Measurements from ENCODE around the gene FOSB. TPM values are rescaled to one million over a fixed set of nuclear protein-coding genes. Genes with fewer than 3 reads are reported as not detected.
"Not testable (repeated sequence)": the region's sequence is repeated elsewhere in the genome, so short reads cannot be mapped to it uniquely, and the experiment has no call there.

Gene FOSB
- total RNA-seq, 1 experiment from 2014 or later = 0.42 TPM

DNA sequence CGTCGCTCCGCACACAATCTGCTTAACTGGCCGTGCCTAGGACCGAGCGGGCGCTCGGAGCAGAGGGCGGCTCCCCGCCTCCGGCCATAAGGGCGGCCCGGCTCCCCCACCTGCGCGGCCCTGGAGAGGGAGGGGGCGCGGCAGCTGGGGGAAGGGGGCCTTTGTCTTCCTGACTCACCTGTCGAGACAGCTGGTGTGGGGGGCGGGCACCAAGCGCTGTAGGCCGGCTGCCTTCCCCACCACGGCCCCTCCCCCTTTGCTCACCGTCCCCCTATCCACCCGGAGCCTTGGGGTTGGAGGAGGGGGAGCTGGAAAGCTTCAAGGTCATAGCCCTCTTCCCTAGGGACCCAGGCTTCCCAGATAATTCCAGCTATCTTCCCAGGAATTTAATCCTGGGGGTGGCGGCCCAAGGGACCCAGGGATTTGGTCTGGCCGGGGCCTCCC is 40.6 kb downstream of the FOSB start:
- peak; percentile 28 for DNase-seq (ENCODE audit: low read depth, low spot score)

DNA sequence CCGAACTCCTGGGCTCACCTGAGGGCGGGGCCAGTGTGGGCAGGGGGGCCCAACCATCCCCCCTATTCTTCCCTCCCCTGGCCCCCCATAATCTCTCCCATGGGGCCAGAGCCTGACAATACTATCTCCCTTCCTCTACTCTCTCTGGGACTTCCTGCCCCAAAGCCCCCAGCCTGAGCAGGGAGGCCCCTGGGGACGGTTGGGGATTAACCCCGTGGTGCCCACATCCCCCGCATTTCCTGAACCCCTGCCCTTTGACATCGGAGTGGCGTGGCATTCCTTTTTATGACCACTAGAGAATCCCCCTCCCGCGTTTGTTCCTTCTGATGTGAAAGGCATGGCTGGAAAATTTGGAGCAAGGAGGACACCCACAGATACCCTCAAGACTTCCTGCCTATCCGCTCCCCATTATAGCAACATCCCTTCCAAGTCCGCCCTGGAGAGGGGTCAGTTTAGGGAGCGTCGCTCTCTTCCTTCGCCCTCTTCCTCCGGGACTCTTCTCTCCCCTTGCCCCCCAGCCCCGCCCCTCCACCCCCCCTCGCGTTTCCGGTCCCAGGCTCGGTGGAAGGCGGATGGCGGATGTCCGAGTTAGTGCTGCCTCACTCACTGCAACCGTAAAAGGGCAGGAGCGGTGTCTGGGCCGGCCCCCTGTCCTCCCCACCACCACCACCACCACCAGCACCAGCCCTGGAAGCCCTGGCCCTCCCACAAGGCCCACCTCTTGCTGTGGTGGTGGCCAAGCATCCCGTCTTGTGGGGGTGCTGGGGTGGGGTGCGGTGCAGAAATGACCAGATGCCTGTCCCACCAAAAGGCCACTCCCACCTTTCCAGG is 41.3 kb downstream of the FOSB start:
- in situ Hi-C loops (cut with HindIII; ENCODE audit: low pct_unique_long_range_greater_than_20kb, low sequenced_read_pairs) = no loop called here
- DNase-seq (ENCODE audit: low read depth, low spot score) = peak; percentile 39

More for the DNA sequence above, 40.6 kb downstream of the FOSB start:
- in situ Hi-C loops (cut with HindIII; ENCODE audit: low pct_unique_long_range_greater_than_20kb, low sequenced_read_pairs) = no loop called here

DNA sequence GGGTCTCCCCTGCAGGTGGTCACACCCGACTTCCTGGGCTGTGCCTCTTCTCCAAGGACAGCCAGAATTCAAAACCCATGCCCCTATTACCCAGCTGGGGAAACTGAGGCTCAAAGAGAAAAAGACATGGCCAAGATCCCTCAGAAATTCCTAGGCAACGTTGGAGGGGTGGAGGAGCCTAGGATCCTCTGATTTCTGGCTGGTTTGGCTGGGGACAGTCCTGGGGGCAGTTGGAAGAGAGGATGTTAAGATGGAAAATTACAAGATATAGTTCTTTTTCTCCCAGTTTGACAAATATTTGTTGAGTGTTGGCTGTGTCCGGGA is 41.9 kb downstream of the FOSB start:
- no peak for DNase-seq (ENCODE audit: low read depth, low spot score)
- in situ Hi-C loops (cut with HindIII; ENCODE audit: low pct_unique_long_range_greater_than_20kb, low sequenced_read_pairs) = no loop called here

DNA sequence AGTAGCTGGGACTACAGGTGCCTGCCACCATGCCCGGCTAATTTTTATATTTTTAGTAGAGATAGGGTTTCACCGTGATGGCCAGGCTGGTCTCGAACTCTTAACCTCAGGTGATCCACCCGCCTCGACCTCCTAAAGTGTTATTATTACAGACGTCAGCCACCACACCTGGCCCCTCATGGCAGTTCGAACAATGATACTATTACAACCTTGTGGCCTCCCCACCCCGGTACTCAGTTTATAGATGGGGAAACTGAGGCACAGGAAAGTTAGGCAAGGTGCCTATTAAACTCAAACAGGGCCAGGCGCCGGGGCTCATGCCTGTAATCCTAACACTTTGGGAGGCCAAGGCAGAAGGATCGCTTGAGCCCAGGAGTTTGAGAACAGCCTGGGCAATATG is 42.6 kb downstream of the FOSB start:
- in situ Hi-C loops (cut with HindIII; ENCODE audit: low pct_unique_long_range_greater_than_20kb, low sequenced_read_pairs); DNase-seq (ENCODE audit: low read depth, low spot score): not testable (repeated sequence)

DNA sequence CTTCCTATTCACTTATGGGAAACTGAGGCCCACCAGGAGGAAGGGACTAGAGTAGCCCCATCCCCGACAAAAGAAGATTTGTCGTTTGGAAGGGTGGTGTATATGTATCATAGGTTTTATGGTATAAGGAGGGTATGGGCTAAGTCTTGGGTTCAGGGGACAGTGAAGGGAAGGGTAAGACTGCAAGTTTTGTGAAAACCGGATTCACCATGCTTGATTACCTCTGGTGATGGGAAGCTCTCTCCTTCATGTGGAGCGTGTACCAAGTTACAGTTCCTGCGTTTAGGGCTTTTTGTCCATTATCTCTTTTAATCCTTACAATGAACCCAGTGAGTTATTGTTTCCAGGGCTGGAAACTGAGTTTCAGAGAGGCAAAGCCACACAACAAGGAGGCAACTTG is 43.3 kb downstream of the FOSB start:
- in situ Hi-C loops (cut with HindIII; ENCODE audit: low pct_unique_long_range_greater_than_20kb, low sequenced_read_pairs) = no loop called here
- no peak for DNase-seq (ENCODE audit: low read depth, low spot score)

DNA sequence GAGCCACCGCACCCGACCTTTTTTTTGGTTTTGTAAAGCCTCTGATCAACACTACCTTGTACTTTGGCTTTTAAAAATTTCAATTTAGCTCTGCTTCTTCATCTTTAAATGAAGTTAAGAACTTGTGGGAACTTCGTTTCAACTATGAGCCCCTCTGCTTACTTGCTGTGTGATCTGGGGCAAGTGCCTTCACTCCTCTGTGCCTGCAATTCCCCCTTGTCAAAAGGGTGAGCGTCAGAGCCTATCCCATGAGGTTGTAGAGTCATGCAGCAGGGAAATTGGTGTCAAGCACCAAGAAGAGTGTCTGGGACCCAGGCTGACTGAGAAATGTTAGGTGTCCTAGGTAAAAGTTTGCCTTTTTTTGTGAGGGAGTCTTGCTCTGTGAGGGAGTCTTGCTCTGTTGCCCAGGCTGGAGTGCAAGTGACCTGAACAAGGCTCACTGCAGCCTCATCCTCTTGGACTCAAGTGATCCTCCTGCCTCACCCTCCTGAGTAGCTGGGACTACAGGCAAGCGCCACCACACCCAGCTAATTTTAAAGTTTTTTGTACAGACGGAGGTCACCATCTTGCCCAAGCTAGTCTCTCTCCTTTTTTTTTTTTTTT is 45.2 kb downstream of the FOSB start:
- DNase-seq (ENCODE audit: low read depth, low spot score) = no peak
- in situ Hi-C loops (cut with HindIII; ENCODE audit: low pct_unique_long_range_greater_than_20kb, low sequenced_read_pairs) = no loop called here

DNA sequence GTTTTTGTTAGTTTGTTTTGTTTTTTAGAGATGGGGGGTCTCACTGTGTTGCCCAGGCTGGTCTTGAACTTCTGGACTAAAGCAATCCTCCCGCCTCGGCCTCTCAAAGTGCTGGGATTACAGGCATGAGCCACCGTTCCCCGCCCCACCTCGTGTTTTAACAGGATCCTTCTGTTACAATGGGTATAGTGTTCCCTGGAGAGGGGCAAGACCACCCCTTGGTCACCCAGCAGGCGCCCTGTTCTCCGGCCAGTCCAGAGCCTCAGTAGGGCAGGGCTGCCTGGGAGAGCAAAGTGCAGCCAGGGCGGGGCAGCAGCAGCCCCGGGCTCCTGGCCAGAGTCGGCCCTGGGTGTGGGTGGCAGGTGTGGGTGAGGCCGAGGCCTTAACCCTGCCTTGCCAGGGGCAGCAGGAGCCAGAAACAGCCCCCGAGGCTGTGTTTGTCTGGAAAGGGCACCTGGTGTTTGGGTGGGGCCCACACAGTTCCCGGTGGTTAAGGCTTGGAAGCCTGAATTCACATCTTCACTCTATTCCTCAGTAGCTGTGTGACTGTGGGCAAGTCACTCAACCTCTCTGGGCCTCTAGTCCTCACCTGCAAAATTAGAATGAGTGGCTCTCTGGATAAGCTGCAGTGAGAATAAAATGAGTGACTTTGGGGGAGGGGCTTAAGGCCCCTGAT is 46.7 kb downstream of the FOSB start:
- in situ Hi-C loops (cut with HindIII; ENCODE audit: low pct_unique_long_range_greater_than_20kb, low sequenced_read_pairs) = no loop called here

DNA sequence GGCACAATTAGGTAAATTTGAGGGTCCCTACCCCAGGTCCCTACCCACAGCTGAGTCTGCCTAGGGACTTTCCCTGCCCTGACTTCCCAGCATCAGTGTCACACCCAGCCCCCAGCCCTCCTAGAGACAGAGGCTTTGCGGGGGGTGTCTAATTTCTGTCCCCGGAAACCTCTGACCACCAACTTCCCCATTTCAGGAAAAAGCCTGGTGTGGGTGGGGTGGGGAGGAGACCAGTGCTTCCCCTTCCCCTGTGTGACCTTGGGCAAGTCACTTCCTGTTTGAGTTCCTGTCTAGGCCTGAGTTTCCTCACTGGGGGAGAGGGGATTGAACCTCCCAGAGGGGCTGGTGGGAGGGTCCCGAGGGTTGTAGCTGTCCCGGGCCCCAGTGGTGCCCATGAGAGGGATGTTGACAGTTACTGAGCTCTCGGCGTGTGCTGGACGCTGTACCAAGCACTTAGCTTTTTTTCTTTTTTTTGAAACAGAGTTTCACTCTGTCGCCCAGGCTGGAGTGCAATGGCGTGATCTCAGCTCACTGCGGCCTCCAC is 47.4 kb downstream of the FOSB start:
- in situ Hi-C loops (cut with HindIII; ENCODE audit: low pct_unique_long_range_greater_than_20kb, low sequenced_read_pairs) = no loop called here
- DNase-seq (ENCODE audit: low read depth, low spot score) = no peak

More for the DNA sequence above, 46.7 kb downstream of the FOSB start:
- no peak for DNase-seq (ENCODE audit: low read depth, low spot score)

DNA sequence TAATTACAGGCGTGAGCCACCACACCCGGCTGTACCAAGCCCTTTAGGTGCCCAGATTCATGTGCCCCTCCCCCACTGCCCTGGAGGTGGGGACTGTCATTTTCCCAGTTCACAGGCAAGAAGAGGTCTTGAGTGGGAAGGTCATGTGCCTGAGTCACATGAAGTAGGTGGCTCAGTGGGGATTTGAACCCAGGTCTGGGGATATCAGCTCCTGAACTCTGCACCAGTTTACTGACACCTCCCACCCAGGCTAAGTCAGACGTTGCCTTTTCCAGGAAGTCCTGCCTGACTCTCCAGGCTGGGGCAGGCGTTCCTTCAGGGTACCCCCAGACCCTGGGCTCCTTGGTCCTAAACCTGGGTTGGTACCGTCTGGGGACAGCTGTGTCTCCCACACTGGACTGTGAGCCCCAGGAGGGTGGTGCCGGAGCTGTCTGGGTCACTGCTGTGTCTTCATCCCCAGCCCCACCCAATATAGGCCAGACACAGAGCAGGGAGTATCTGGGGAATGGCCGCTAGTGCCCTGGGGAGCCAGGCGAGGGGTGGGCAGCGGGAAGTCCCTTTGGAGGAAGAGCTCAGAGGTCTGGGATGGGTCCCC is 48.1 kb downstream of the FOSB start:
- DNase-seq (ENCODE audit: low read depth, low spot score) = no peak
- in situ Hi-C loops (cut with HindIII; ENCODE audit: low pct_unique_long_range_greater_than_20kb, low sequenced_read_pairs) = no loop called here

DNA sequence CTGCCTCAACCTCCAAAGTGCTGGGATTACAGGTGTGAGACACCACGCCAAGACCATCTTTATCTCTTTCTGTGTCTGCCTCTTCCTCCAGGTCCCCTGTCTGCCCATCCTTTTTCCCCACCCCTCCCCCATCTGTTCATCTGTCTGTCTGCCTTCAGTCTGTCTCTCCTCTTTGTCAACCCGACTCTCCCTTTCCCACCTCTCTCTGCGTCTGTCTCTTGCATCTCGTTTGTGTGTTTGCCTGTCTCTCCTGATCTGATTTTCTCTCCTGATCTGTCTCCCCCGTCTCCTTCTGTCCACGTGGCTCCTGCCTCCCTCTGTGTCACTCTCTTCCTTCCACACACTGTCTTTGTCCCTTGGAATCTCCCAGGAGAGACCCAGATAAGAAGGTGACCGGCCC is 49.4 kb downstream of the FOSB start:
- in situ Hi-C loops (cut with HindIII; ENCODE audit: low pct_unique_long_range_greater_than_20kb, low sequenced_read_pairs) = no loop called here
- DNase-seq (ENCODE audit: low read depth, low spot score) = no peak

DNA sequence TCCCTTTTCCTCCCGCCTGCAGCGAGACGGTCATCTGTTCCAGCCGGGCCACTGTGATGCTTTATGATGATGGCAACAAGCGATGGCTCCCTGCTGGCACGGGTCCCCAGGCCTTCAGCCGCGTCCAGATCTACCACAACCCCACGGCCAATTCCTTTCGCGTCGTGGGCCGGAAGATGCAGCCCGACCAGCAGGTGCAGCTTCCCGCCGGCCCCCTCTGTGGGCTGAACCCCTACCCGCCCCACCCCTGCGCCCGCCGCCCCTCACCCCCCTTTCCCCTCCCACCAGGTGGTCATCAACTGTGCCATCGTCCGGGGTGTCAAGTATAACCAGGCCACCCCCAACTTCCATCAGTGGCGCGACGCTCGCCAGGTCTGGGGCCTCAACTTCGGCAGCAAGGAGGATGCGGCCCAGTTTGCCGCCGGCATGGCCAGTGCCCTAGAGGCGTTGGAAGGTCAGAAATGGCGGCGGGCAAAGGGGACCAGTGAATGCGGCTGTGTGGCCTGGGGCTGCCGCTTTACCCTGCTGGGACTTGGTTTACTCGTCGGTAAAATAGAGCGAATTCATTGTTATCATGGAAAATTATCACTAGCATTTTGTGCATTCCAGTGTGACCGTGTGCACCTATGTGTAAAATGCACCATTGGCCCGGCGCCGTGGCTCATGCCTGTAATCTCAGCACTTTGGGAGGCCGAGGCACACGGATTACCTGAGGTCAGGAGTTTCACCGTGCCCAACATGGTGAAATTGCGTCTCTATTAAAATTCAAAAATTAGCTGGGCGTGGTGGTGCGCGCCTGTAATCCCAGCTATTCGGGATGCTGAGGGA is 50.1 kb downstream of the FOSB start:
- DNase-seq (ENCODE audit: low read depth, low spot score) = no peak
- in situ Hi-C loops (cut with HindIII; ENCODE audit: low pct_unique_long_range_greater_than_20kb, low sequenced_read_pairs) = no loop called here

DNA sequence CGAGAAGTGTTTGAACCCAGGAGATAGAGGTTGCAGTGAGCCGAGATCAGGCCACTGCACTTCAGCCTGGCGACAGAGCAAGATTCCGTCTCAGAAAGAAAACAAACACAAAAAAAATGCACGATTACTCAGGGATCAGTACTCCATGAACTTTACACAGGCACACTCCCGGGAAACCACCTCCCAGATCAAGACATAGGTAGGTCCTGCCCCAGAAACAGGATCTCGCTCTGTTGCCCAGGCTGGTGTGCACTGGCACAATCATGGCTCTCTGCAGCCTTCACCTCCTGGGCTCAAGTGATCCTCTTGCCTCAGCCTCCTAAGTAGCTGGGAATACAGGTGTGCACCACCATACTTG is 50.7 kb downstream of the FOSB start:
- in situ Hi-C loops (cut with HindIII; ENCODE audit: low pct_unique_long_range_greater_than_20kb, low sequenced_read_pairs) = no loop called here
- DNase-seq (ENCODE audit: low read depth, low spot score) = no peak

DNA sequence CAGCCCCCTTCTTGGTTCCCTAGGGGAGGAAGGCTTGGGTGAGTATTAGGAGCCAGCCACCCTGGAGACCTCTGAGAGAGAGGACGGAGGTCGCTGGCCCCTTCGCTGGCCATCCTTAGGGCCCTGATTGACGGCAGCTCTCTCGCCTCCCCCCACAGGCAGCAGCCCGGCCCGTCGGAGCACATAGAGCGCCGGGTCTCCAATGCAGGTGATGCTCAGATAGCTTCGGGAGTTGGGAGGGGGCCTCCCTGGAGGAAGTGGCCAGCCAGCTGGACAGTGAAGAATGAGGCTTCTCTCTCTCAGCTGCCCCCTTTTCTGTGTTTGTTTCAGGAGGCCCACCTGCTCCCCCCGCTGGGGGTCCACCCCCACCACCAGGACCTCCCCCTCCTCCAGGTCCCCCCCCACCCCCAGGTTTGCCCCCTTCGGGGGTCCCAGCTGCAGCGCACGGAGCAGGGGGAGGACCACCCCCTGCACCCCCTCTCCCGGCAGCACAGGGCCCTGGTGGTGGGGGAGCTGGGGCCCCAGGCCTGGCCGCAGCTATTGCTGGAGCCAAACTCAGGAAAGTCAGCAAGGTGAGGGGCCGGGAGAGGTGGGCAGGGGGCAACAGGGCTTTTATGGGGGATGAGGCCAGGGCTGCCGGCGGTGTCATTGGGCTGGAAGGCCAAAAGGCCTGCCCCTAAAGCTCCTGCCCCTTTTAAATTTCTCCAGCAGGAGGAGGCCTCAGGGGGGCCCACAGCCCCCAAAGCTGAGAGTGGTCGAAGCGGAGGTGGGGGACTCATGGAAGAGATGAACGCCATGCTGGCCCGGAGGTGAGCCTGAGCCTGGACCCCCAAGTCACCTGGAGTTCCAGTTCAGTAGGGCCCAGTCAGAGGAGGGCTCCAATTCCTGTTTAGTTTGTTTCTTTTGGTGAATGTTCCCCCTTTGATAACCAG is 54.5 kb downstream of the FOSB start:
- DNase-seq (ENCODE audit: low read depth, low spot score) = no peak
- in situ Hi-C loops (cut with HindIII; ENCODE audit: low pct_unique_long_range_greater_than_20kb, low sequenced_read_pairs) = no loop called here

DNA sequence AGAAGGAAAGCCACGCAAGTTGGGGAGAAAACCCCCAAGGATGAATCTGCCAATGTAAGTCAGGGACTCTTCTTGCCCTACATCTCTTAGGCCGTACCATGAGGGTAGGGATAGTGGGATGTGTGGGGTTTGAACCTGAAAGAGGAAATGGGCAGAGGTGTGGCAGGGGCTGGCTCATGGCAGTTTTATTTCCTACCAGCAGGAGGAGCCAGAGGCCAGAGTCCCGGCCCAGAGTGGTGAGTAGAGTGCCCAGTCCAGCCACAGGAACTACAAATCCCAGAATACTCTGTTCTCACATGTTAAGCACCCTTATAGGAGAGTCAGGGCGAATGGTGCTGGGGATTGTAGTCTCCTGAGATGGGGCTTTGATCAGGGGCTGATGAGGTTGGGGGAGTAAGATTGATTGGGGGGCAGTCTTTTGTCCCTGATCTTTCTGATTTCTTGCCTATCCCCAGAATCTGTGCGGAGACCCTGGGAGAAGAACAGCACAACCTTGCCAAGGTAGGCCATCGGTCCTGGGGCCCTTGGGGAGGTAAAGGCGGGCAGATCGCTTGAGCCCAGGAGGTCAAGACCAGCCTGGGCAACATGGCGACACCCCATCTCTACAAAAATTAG is 56.0 kb downstream of the FOSB start:
- in situ Hi-C loops (cut with HindIII; ENCODE audit: low pct_unique_long_range_greater_than_20kb, low sequenced_read_pairs) = no loop called here
- DNase-seq (ENCODE audit: low read depth, low spot score) = peak; percentile 94

DNA sequence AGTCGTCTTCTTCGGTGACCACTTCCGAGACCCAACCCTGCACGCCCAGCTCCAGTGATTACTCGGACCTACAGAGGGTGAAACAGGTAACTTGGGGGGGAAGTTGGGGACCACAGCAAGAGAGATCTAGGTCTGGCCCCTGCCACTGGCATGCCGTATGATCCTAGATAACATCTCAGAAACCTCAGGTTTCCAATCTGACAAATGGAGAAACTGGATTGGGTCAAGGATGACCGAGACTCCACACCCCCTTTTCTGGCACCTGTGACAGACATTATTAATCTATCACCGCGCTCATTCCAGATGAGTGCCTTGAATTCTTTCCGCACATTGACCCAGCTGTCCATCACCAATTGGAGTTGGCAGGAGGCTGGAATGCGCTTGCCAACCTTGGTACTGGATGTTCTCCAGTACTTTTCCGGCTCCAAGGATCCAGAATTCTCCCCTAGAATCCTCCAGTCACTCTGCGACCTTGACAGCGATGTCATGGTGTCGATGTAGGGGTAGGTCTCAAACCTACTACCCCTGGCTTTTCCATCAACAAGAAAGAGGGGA is 56.9 kb downstream of the FOSB start:
- DNase-seq (ENCODE audit: low read depth, low spot score) = no peak
- in situ Hi-C loops (cut with HindIII; ENCODE audit: low pct_unique_long_range_greater_than_20kb, low sequenced_read_pairs) = no loop called here

All from SK-MEL-5 (cell line).